Measurements from ENCODE around the gene KNTC1. TPM values are rescaled to one million over a fixed set of nuclear protein-coding genes. Genes with fewer than 3 reads are reported as not detected.

The KNTC1 gene
- total RNA-seq, 1 experiment from 2014 or later, result 67.7 TPM

GRCh38 chr12:122513660-122514059 lies 13.4 kb upstream of the KNTC1 start:
- TF ChIP-seq EZH2 (IDR thresholded peaks at IDR 0.05; ENCODE audit: low read depth) (no peak), CTCF (conservative IDR thresholded peaks at IDR 0.05) (no peak)
- H3K4me3 ChIP-seq, result no peak overlapping the region
- DNase-seq, result no peak
- H3K27ac ChIP-seq, result no peak overlapping the region
- H2AFZ ChIP-seq, result no peak overlapping the region
- POLR2A ChIA-PET (ENCODE audit: unreplicated experiment), result no interaction called here
- H3K27me3 ChIP-seq (ENCODE audit: insufficient read depth, low read depth), result no peaks in the 10 kb centered on the region
- peaks cover 58% of the 10 kb centered on the region for H3K79me2 ChIP-seq (ENCODE audit: low read depth)
- H3K4me1 ChIP-seq (replicated peaks; ENCODE audit: insufficient read depth), result no peaks in the 10 kb centered on the region
- BruUV-seq (replicated peaks), result no TSS peak
- no peaks in the 10 kb centered on the region for H3K9me2 ChIP-seq (ENCODE audit: insufficient read depth)
- CTCF ChIA-PET, result no interaction called here
- intact Hi-C loops (cut with micrococcal nuclease; ENCODE audit: unreplicated experiment), result no loop called here
- peaks cover 93% of the 10 kb centered on the region for H3F3A ChIP-seq (ENCODE audit: insufficient read depth, low read depth)
- H3K4me2 ChIP-seq, result no peak overlapping the region
- peaks cover 78% of the 10 kb centered on the region for H4K20me1 ChIP-seq (ENCODE audit: insufficient read depth)
- H3K36me3 ChIP-seq (ENCODE audit: low read depth), result peaks cover 88% of the 10 kb centered on the region
- H3K9me3 ChIP-seq (ENCODE audit: insufficient read depth, low read depth), result no peaks in the 10 kb centered on the region

- Histone ChIP-seq H4K20me1 (ENCODE audit: insufficient read depth) (peaks cover 81% of the 10 kb centered on the region), H3K27me3 (ENCODE audit: insufficient read depth, low read depth) (no peaks in the 10 kb centered on the region), H3K4me2 (no peak overlapping the region), H3K9me2 (ENCODE audit: insufficient read depth) (no peaks in the 10 kb centered on the region), H3K4me1 (replicated peaks; ENCODE audit: insufficient read depth) (0 out of 2 replicates have a peak, but pooled peaks cover 5% of the 10 kb centered on the region), H3F3A (ENCODE audit: insufficient read depth, low read depth) (peaks cover 92% of the 10 kb centered on the region), H3K4me3 (no peak overlapping the region), H3K27ac (no peak overlapping the region), H3K36me3 (ENCODE audit: low read depth) (peaks cover 90% of the 10 kb centered on the region), H3K9me3 (ENCODE audit: insufficient read depth, low read depth) (no peaks in the 10 kb centered on the region), H2AFZ (no peak overlapping the region), H3K79me2 (ENCODE audit: low read depth) (peaks cover 72% of the 10 kb centered on the region)
- ChIA-PET CTCF (no interaction called here), POLR2A (ENCODE audit: unreplicated experiment) (no interaction called here)
- DNase-seq, result no peak
- no peak for TF ChIP-seq EZH2 (IDR thresholded peaks at IDR 0.05; ENCODE audit: low read depth)
- TF ChIP-seq CTCF (conservative IDR thresholded peaks at IDR 0.05), result no peak
- no TSS peak for BruUV-seq (replicated peaks)
- intact Hi-C loops (cut with micrococcal nuclease; ENCODE audit: unreplicated experiment), result no loop called here
These were observed 11.8 kb upstream of the KNTC1 start for GRCh38 chr12:122515275-122515674.

GRCh38 chr12:122516544-122517361 lies 10.3 kb upstream of the KNTC1 start:
- H3K27ac ChIP-seq, result 0 out of 2 replicates have a peak overlapping the region, but pooled peaks have one; percentile 26
- H3K27me3 ChIP-seq (ENCODE audit: insufficient read depth, low read depth), result no peaks in the 10 kb centered on the region
- DNase-seq, result no peak
- peaks cover 94% of the 10 kb centered on the region for H3F3A ChIP-seq (ENCODE audit: insufficient read depth, low read depth)
- 0 out of 2 replicates have a peak, but pooled peaks cover 6% of the 10 kb centered on the region for H3K4me1 ChIP-seq (replicated peaks; ENCODE audit: insufficient read depth)
- POLR2A ChIA-PET (ENCODE audit: unreplicated experiment), result interaction anchor here (0.7 kb wide), 1 partner anchor 62 kb away, joined by 3 read pairs; no protein-coding TSS in a partner anchor
- CTCF ChIA-PET, result no interaction called here
- H3K9me2 ChIP-seq (ENCODE audit: insufficient read depth), result no peaks in the 10 kb centered on the region
- H4K20me1 ChIP-seq (ENCODE audit: insufficient read depth), result peaks cover 82% of the 10 kb centered on the region
- H3K4me2 ChIP-seq, result no peak overlapping the region
- H3K36me3 ChIP-seq (ENCODE audit: low read depth), result peaks cover 90% of the 10 kb centered on the region
- intact Hi-C loops (cut with micrococcal nuclease; ENCODE audit: unreplicated experiment), result no loop called here
- no peaks in the 10 kb centered on the region for H3K9me3 ChIP-seq (ENCODE audit: insufficient read depth, low read depth)
- H3K79me2 ChIP-seq (ENCODE audit: low read depth), result peaks cover 78% of the 10 kb centered on the region
- BruUV-seq (replicated peaks), result no TSS peak
- TF ChIP-seq CTCF (conservative IDR thresholded peaks at IDR 0.05), result no peak
- no peak for TF ChIP-seq EZH2 (IDR thresholded peaks at IDR 0.05; ENCODE audit: low read depth)
- no peak overlapping the region for H2AFZ ChIP-seq
- no peak overlapping the region for H3K4me3 ChIP-seq
